NCI-H526 (cell line): ENCODE data around the gene FHL1.
"Not testable (repeated sequence)": the region's sequence is repeated elsewhere in the genome, so short reads cannot be mapped to it uniquely, and the experiment has no call there.

Source experiments
- DNase-seq, 2 experiments: peaks; one replicate each; lab custom pipeline; 2025; lab: John Stamatoyannopoulos, UW

The FHL1 gene

GRCh38 chrX:136146614-136147314, 569 bp upstream of the FHL1 start:
- DNase-seq, result peak in 1 of 2 experiments; percentile 59

DNA sequence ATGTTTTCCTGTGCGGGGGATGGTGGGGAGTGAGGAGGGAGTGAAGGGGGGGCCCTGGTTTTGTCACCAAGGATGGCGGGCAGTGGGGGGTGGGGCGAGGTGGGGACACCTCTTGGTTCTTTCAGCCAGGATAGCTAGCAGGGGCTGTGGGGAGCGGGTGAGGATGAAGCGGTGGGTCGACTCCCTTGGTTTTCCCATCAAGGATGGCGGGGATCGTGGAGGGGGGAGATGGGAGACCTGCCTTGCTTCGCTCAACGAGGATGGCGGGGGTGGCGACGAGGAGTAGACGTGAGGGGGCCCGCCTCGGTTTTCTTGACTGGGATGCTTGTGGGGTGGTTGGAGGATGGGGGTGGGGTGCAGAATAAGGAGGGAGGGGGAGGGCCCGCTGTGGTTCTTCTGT, 643 bp downstream of the FHL1 start:
- DNase-seq, result peak in 1 of 2 experiments; percentile 9

- DNase-seq, result no peak
These were observed 1.1 kb downstream of the FHL1 start for GRCh38 chrX:136148391-136148790.

DNA sequence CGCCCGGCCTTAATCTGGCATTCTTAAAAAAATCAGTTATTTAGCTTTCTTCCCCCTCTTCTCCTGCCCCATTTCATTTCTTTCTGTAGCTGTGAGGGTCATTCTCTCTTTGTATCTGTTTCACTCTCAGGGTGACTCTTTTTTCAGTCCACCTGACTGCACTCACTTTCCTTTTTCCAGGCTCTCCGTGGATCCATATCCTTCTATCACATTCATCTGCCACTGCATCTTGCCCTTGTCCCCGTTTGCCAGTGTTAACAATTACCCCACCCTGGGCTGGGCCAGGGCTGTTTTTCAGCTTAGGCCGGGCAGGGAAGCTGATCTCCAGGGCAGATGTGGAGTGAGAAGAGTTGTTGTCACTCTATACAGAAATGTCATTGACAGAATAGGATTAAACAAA, 7.7 kb downstream of the FHL1 start:
- no peak for DNase-seq

DNA sequence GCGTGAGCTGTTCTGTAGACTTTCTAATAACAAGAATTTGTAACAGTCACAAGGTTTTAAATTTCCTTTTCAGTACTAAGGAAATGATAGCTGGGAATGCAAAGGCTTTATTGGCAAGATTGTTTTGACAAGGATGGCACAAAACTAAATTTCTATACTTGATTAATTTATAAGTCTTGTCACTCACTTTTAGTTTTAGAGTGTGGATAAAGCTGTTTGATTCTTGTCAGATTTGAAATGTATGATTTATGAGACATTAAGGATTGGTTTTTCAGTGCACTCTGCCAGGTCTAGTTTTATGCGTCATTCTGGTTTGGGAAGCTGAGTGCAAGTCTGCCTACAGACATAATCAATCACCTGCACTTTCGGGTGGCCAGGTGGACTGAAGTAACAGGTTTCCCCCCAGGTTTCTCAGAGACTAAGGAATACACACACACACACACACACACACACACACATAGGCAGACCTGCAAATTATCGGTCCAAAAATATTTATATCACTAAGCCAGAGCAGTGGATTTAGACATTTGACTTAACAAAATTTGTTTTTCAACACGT, 9.3 kb downstream of the FHL1 start:
- DNase-seq, result no peak

- DNase-seq, result no peak
These were observed 9.9 kb downstream of the FHL1 start for GRCh38 chrX:136157187-136157586.

DNA sequence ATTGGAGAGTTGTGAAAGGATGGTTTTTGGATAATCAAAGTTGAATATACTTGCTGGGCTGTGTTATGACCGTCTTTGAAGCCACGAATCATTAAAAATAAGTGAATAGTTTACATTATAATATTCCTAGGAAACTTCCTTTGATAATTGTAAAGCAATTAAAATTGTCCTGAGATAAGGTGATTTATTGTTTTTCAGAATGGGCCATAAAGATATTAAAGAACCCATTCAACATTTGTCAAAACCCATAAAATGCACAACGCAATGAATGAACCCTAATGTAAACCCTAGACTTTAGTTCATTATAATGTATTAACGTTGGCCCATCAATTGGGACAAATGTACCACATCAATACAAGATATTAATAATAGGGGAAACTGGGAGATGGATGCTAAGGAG, 11.4 kb downstream of the FHL1 start:
- no peak for DNase-seq

GRCh38 chrX:136159611-136160025, 12.3 kb downstream of the FHL1 start:
- no peak for DNase-seq

GRCh38 chrX:136162827-136163570, 15.7 kb downstream of the FHL1 start:
- DNase-seq, result peak; percentile 17 to 57

DNA sequence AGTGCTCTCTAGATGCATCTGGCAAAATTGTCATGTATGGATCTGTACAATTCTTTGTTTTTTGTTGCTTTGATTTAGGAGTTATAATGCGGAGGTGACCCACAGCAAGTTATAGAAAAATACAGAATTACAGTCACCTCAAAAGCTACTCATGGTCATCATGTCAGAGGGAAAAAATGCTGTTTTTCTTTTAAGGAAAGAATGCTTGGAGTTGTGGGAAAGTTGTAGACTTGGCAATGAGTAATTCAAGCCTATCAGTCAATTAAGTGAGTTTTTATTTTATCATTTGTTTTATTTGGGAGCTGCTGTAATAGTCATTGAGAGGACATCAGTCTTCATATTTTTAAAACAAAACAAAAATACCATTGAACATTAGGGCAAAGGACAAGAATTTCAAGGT, 16.4 kb downstream of the FHL1 start:
- no peak for DNase-seq

- DNase-seq, result no peak
These were observed 18.1 kb downstream of the FHL1 start for GRCh38 chrX:136165406-136165805.

DNA sequence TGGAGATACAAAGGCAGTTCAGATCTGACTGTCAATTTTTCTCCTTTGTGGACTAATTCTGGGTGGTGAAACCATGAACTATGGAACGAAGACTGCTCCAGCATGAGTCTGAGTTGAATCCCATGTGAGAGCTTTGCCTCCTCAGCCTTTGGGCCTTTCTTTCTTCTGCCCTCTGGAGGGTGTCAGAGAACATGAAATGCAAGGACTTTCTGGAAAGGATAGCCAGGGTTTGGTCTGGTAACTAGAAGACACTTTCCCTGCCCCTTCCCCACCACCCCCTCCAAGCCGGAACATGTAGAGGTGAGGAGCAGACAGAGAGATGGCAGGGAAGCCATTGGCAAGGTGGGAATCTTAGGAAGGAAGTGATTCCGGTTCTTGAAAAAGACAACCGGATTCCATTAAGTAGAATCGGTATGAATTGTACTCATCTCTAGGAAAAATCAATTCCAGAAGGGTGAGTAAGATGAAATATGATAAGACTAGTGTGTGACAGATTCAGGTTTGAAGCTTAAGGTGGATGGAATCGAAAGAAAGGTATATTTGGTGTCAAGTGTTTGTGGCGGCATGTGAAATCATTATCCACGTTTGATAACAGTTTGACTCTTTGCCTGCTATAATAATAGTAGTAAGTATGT, 19.0 kb downstream of the FHL1 start:
- peak in 1 of 2 experiments; percentile 12 for DNase-seq

DNA sequence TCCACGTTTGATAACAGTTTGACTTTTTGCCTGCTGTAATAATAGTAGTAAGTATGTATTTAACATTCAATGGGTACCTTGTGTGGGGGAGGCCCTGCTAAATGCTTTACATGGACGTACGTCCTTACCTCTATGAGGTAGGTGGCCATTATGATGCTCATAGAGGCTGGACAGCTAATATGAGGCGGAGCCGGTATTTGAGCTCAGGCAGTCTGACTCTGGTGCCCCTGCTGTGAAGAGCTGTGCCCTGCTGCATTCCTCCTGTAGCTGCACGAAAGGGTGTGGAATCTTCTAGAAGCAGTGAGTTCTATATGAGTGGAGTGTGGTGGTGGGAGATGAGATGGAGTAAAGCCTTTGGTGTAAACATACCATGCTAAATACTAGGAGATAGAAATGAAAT, 20.7 kb downstream of the FHL1 start:
- not testable (repeated sequence) for DNase-seq

DNA sequence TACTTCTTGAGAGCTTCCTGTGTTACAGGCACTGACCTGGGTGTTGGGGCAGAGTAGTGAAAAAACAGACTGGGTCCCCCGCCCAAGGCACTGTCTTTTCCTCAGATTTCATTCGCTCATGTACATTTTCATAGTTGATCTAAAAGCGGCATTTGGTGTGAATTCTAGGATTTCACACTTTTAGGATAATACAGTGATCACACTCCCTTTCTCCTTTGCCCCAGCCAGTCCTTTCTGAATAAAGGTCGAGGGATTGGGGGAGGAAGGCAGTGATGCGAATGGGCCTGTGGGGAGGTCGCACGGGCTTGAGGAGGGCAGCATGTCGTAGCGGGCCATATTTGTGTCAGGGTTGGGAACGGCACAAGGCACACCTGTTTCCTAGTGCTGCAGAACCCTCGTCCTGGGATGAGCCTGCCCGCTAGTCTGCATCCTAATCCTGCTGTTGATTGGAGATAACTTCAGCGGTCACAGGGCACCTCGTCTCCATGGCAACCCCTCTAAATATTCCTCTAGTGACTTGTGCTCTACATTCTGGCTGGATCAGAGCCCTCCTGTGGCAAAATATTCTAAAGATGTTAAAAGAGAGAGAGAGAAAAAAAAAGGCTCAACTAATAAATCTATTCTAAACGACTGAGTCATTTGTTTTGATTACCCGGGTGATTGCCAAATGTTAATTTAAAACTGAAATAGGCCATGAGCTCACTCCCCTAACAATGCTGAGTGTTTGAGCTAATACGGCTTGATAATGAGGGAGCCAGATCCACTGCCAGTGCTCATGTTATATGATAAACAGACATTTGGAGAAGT, 21.8 kb downstream of the FHL1 start:
- DNase-seq, result peak in 1 of 2 experiments; percentile 5

DNA sequence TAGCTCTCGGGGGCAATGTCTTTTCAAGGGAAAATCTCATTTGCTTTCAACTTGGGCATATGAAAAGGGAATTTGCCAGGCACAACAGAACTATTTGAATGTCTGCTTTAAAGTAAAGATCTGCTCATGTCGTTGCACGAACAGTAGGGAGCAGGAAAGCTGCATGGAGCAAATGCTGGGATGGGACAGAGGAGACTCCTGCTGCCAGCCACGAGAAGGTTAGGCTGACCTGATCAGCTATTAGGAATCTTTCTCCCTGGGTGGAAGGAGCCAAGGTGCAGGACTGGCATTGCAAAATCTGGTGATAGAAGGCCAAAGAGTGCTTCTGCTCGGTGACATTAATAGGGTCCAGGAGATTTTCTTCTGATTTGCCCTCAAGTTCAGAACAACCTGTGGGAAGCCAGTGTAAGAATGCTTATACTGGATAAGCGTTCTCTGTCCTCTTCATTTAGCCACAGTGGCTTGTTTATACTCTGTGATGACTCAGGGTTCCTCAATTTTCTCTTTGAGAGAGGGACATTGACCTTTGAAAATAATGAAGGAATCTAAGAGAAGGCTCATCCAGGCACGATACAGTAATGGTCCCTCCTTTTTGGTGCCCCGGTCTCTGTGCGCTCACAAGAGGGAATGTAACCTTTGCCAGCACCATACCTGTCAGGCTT, 22.9 kb downstream of the FHL1 start:
- DNase-seq, result no peak

GRCh38 chrX:136171420-136171819, 24.1 kb downstream of the FHL1 start:
- no peak for DNase-seq

GRCh38 chrX:136176399-136176825, 29.1 kb downstream of the FHL1 start:
- DNase-seq, result no peak

- DNase-seq, result no peak
These were observed 31.8 kb downstream of the FHL1 start for GRCh38 chrX:136179133-136179532.

DNA sequence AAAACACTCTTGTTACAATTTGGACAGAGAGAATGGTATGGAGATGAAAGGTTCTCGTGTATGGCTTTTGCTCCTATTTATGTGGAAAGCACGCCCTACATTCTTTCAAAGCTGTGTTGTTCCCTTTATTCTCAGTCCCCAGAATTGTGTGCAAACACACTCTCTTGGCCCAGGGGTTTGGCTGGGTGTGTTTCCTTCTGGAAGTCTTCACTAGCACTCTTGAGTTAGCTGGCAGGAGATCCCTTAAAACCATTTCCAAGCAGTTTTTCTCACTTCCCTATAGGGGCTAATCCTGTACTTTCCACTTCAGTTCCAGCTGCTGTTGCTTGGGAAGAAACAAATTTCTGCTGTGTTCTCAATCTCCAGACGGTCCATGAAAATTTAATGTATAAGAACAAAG, 35.1 kb downstream of the FHL1 start:
- DNase-seq, result no peak

- DNase-seq, result no peak
These were observed 35.8 kb downstream of the FHL1 start for GRCh38 chrX:136183172-136183571.

DNA sequence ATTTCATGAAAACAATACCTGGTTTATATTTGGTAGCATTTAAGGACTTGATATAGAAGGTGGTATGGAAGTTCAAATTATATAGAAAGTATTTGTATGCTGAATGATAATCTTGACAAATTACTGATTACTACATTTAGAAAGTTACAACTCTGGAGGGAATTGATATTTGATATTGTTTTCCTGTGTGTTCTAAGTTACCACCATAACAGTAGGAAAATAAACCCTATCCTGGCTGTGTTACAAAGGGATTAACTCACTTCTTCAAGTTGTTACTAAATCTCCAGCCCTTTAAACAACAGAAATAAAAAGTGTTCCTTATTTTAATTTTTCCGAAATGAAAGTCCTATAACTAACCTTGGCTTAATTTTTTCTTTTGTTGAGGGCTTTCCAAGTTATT, 36.6 kb downstream of the FHL1 start:
- DNase-seq, result no peak
